ENCODE results near the gene NAV2. TPM values are rescaled to one million over a fixed set of nuclear protein-coding genes. Genes with fewer than 3 reads are reported as not detected.

Gene NAV2
- total RNA-seq, 1 experiment from 2014 or later, result 2.1 TPM

DNA sequence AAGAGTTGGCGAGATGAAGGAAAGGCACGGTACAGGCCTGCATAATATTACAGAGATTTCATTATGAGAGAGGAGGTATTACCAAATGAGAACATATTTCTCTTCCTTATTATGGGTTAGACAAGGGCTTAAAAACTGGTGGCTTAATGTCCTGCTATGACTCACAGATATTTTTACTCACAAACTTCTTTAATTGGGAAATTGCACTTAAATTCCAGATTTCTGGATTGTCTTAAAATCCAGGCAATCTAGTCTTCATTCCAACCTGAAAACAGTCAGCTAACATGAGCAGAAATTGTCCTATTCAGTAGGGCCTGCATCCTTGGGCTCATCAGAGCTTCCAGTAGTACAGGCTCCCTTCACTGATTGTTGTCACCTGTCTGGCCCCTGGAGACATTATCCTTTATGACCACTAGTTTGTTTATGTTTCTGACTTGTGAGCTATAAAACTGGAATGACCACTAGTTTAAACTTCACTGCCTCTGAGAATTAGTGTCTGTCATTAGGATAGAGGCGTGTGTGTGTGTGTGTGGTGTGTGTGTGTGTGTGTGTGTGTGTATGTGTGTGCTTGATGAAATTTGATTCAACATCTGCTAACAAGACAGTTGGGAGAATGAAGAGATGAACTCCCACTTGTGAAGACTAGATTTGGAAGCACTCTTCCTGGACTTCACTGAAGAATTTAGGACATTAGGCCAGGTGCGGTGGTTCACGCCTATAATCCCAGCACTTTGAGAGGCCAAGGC, 422.5 kb downstream of the NAV2 start:
- no peak overlapping the region for H3K4me2 ChIP-seq (ENCODE audit: low read length)
- POLR2A ChIA-PET, result no interaction called here
- CTCF ChIA-PET, result interaction anchor here (1.3 kb wide), 1 partner anchor 231 kb away, joined by 4 read pairs; no protein-coding TSS in a partner anchor
- no peak overlapping the region for H3K27ac ChIP-seq (ENCODE audit: low read depth, low read length)
- no peak overlapping the region for H2AFZ ChIP-seq (ENCODE audit: low read depth, low read length, poor library complexity, severe bottlenecking)
- no peaks in the 10 kb centered on the region for H3K9me3 ChIP-seq (ENCODE audit: control insufficient read depth in 1 of 2, insufficient read depth in 1 of 2, low read depth in 1 of 2, low read length in 2 of 2)
- no peaks in the 10 kb centered on the region for H3K36me3 ChIP-seq (ENCODE audit: control insufficient read depth in 1 of 2, insufficient read depth in 2 of 2, low read length in 2 of 2)
- RAD21 ChIA-PET (ENCODE audit: low non-redundant PET in 1 of 2, low total read pairs in 2 of 2, uncharacterized antibody in 2 of 2, unreplicated experiment in 2 of 2), result no interaction called here
- TF ChIP-seq YY1 (IDR thresholded peaks at IDR 0.05; ENCODE audit: extremely low read depth, insufficient replicate concordance, low read depth, low read length) (no peak), CBX3 (IDR thresholded peaks at IDR 0.05; ENCODE audit: low read depth) (no peak), ELF1 (IDR thresholded peaks at IDR 0.05; ENCODE audit: borderline replicate concordance, low read depth) (no peak), POLR2A (IDR thresholded peaks at IDR 0.05; ENCODE audit: borderline replicate concordance, extremely low read depth, insufficient read depth, insufficient read length) (no peak), EGR1 (IDR thresholded peaks at IDR 0.05; ENCODE audit: low read depth) (no peak), SIN3A (IDR thresholded peaks at IDR 0.05; ENCODE audit: low read depth) (no peak), EZH2 (IDR thresholded peaks at IDR 0.05) (no peak)
- TF ChIP-seq, protein P1, sequence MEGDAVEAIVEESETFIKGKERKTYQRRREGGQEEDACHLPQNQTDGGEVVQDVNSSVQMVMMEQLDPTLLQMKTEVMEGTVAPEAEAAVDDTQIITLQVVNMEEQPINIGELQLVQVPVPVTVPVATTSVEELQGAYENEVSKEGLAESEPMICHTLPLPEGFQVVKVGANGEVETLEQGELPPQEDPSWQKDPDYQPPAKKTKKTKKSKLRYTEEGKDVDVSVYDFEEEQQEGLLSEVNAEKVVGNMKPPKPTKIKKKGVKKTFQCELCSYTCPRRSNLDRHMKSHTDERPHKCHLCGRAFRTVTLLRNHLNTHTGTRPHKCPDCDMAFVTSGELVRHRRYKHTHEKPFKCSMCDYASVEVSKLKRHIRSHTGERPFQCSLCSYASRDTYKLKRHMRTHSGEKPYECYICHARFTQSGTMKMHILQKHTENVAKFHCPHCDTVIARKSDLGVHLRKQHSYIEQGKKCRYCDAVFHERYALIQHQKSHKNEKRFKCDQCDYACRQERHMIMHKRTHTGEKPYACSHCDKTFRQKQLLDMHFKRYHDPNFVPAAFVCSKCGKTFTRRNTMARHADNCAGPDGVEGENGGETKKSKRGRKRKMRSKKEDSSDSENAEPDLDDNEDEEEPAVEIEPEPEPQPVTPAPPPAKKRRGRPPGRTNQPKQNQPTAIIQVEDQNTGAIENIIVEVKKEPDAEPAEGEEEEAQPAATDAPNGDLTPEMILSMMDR (IDR thresholded peaks at IDR 0.05 in 2 of 3, conservative IDR thresholded peaks at IDR 0.05 in 1 of 3; ENCODE audit: borderline replicate concordance in 1 of 3, insufficient read depth in 1 of 3, low read depth in 2 of 3, low read length in 2 of 3), result no peak
- TF ChIP-seq, protein P2, sequence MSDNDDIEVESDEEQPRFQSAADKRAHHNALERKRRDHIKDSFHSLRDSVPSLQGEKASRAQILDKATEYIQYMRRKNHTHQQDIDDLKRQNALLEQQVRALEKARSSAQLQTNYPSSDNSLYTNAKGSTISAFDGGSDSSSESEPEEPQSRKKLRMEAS (IDR thresholded peaks at IDR 0.05), result no peak
- no peaks in the 10 kb centered on the region; the same call in 1 of the 2 replicates for H3K27me3 ChIP-seq (ENCODE audit: insufficient read depth, low read length)
- no peaks in the 10 kb centered on the region for H4K20me1 ChIP-seq (ENCODE audit: insufficient read depth)
- H3K4me3 ChIP-seq (replicated peaks in 1 of 2; ENCODE audit: low read depth in 1 of 2, low read length in 2 of 2), result no peak overlapping the region
- H3K9me2 ChIP-seq (ENCODE audit: insufficient read depth), result no peaks in the 10 kb centered on the region
- no peak overlapping the region for H3K9ac ChIP-seq (ENCODE audit: low read length)
- H3K79me2 ChIP-seq (ENCODE audit: insufficient read depth, low read length), result no peaks in the 10 kb centered on the region
- no peak for ATAC-seq
- H3K4me1 ChIP-seq (ENCODE audit: control insufficient read depth in 1 of 2, insufficient read depth in 2 of 2, low read length in 2 of 2), result no peaks in the 10 kb centered on the region
- no peak for DNase-seq (ENCODE audit: low read depth, low spot score)
- BruUV-seq (replicated peaks), result no TSS peak
- intact Hi-C loops (cut with micrococcal nuclease), result loop anchor here (5.0 kb wide), 2 partner anchors 393 to 573 kb away; no protein-coding TSS in a partner anchor

Measured in HCT116 (cell line).